ENCODE results near the gene NR2F1-AS1. TPM values are rescaled to one million over a fixed set of nuclear protein-coding genes. Genes with fewer than 3 reads are reported as not detected.

NR2F1-AS1 gene
- total and polyA plus RNA-seq, 2 donors (not counting 1 experiment from before 2014, with no cell fraction given), result not detected

DNA sequence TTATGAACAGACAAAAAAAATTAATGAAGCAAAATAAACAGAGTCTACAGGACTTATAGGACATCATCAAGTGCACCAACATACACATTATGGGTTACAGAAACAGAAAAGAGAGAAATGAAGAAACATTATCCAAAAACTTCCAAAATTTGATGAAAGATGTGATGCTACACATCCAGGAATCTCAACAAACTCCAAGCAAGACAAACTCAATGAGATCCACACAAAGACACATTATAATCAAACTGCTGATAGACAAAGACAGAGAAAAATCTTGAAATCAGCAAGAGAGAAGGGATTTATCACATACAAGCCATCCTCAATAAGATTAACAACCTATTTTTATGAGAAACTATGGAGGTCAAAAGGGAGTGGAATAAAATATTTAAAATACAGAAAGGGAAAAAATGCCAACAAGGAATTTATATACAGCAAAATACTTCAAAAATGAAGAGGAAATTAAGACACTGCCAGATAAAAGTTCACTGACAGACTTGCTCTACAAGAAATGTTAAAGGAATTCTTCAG, 101.0 kb downstream of the NR2F1-AS1 start:
- POLR2A ChIA-PET, result no interaction called here
- no peak for ATAC-seq (ENCODE audit: low read depth)
- no peaks in the 10 kb centered on the region for H3K4me1 Mint-ChIP-seq

DNA sequence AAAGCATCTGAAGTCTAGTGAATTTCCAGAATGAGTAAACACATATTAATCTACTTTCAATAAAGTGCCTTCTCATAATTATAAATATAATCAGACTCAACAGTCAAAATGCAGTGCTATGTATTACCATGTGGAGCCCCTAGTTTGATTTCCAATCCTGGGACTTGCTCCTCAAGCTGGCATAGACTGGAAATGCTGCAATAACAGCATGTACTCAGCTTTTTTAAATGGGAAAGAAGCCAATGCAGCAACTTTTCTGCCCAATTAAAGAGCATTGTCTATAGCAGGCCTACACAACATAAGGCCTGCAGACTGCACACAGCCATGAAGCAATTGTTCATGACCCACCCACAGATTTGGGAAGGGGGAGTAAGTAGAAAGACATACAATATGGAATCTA, 103.2 kb downstream of the NR2F1-AS1 start:
- intact Hi-C loops (cut with micrococcal nuclease), result no loop called here
- ChIA-PET POLR2A (no interaction called here), CTCF (no interaction called here)
- Mint-ChIP-seq H3K27me3 (no peaks in the 10 kb centered on the region), H3K9me3 (ENCODE audit: insufficient read depth) (no peaks in the 10 kb centered on the region), H3K4me3 (no peak overlapping the region), H3K4me1 (no peaks in the 10 kb centered on the region), H3K27ac (no peak overlapping the region)
- no peaks in the 10 kb centered on the region for H3K79me2 ChIP-seq (ENCODE audit: control insufficient read depth, insufficient read depth, low read length)
- peaks cover 0 to 3% (median 2%) of the 10 kb centered on the region in 3 donors for H3K9me3 ChIP-seq (ENCODE audit: control extremely low read depth in 1 of 3, control insufficient read depth in 2 of 3, insufficient read depth in 1 of 3, low read length in 2 of 3)
- H3K4me2 ChIP-seq (replicated peaks; ENCODE audit: low read depth, low read length, poor library complexity, severe bottlenecking), result no peak overlapping the region
- no peak overlapping the region for H2AFZ ChIP-seq (ENCODE audit: insufficient read depth, low read depth, low read length, poor library complexity, severe bottlenecking)
- no peak overlapping the region for H3K4me3 ChIP-seq (ENCODE audit: control extremely low read depth in 1 of 5, extremely low read depth in 1 of 5, insufficient read depth in 1 of 5, low read depth in 2 of 5, low read length in 4 of 5)
- H3K4me1 ChIP-seq (ENCODE audit: control insufficient read depth in 2 of 2, insufficient read depth in 2 of 2, low read length in 2 of 2), result no peaks in the 10 kb centered on the region
- ATAC-seq (ENCODE audit: low read depth), result no peak
- no peaks in the 10 kb centered on the region for H4K20me1 ChIP-seq (ENCODE audit: control insufficient read depth, insufficient read depth, low read length, poor library complexity, severe bottlenecking)
- H3K27me3 ChIP-seq (replicated peaks in 1 of 4; ENCODE audit: control extremely low read depth in 1 of 4, control insufficient read depth in 3 of 4, insufficient read depth in 4 of 4, low read length in 3 of 4), result no peaks in the 10 kb centered on the region
- no peak for DNase-seq
- no peak overlapping the region for H3K27ac ChIP-seq (ENCODE audit: low read length in 2 of 2)
- H3K9ac ChIP-seq (ENCODE audit: low read length), result no peak overlapping the region
- TF ChIP-seq, protein P1, sequence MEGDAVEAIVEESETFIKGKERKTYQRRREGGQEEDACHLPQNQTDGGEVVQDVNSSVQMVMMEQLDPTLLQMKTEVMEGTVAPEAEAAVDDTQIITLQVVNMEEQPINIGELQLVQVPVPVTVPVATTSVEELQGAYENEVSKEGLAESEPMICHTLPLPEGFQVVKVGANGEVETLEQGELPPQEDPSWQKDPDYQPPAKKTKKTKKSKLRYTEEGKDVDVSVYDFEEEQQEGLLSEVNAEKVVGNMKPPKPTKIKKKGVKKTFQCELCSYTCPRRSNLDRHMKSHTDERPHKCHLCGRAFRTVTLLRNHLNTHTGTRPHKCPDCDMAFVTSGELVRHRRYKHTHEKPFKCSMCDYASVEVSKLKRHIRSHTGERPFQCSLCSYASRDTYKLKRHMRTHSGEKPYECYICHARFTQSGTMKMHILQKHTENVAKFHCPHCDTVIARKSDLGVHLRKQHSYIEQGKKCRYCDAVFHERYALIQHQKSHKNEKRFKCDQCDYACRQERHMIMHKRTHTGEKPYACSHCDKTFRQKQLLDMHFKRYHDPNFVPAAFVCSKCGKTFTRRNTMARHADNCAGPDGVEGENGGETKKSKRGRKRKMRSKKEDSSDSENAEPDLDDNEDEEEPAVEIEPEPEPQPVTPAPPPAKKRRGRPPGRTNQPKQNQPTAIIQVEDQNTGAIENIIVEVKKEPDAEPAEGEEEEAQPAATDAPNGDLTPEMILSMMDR (IDR thresholded peaks at IDR 0.05), result no peak
- no peaks in the 10 kb centered on the region for H3K36me3 ChIP-seq (replicated peaks in 1 of 2; ENCODE audit: control extremely low read depth in 1 of 2, control insufficient read depth in 1 of 2, extremely low read depth in 1 of 2, insufficient read depth in 2 of 2, low read length in 1 of 2)

More for the DNA sequence above, 101.0 kb downstream of the NR2F1-AS1 start:
- H3K27ac ChIP-seq (ENCODE audit: low read length in 2 of 2), result no peak overlapping the region
- no peak overlapping the region for H3K9ac ChIP-seq (ENCODE audit: low read length)
- no peaks in the 10 kb centered on the region for H4K20me1 ChIP-seq (ENCODE audit: control insufficient read depth, insufficient read depth, low read length, poor library complexity, severe bottlenecking)
- intact Hi-C loops (cut with micrococcal nuclease), result no loop called here
- TF ChIP-seq, protein P1 (IDR thresholded peaks at IDR 0.05), result no peak
- TF ChIP-seq EZH2 (IDR thresholded peaks at IDR 0.05; ENCODE audit: borderline replicate concordance, insufficient read depth, low read depth, low read length, poor library complexity, severe bottlenecking), result no peak
- no peak overlapping the region for H3K4me3 ChIP-seq (ENCODE audit: control extremely low read depth in 1 of 5, extremely low read depth in 1 of 5, insufficient read depth in 1 of 5, low read depth in 2 of 5, low read length in 4 of 5)
- no peak overlapping the region for H2AFZ ChIP-seq (ENCODE audit: insufficient read depth, low read depth, low read length, poor library complexity, severe bottlenecking)
- peaks cover 0 to 3% (median 2%) of the 10 kb centered on the region in 3 donors for H3K9me3 ChIP-seq (ENCODE audit: control extremely low read depth in 1 of 3, control insufficient read depth in 2 of 3, insufficient read depth in 1 of 3, low read length in 2 of 3)
- CTCF ChIA-PET, result no interaction called here
- no peak overlapping the region for H3K27ac Mint-ChIP-seq
- H3K27me3 ChIP-seq (replicated peaks in 1 of 4; ENCODE audit: control extremely low read depth in 1 of 4, control insufficient read depth in 3 of 4, insufficient read depth in 4 of 4, low read length in 3 of 4), result no peaks in the 10 kb centered on the region
- H3K9me3 Mint-ChIP-seq (ENCODE audit: insufficient read depth), result peaks cover 3% of the 10 kb centered on the region
- H3K79me2 ChIP-seq (ENCODE audit: control insufficient read depth, insufficient read depth, low read length), result no peaks in the 10 kb centered on the region
- no peaks in the 10 kb centered on the region for H3K4me1 ChIP-seq (ENCODE audit: control insufficient read depth in 2 of 2, insufficient read depth in 2 of 2, low read length in 2 of 2)
- no peak overlapping the region for H3K4me2 ChIP-seq (replicated peaks; ENCODE audit: low read depth, low read length, poor library complexity, severe bottlenecking)
- no peaks in the 10 kb centered on the region for H3K27me3 Mint-ChIP-seq
- no peak overlapping the region for H3K4me3 Mint-ChIP-seq
- no peaks in the 10 kb centered on the region for H3K36me3 ChIP-seq (replicated peaks in 1 of 2; ENCODE audit: control extremely low read depth in 1 of 2, control insufficient read depth in 1 of 2, extremely low read depth in 1 of 2, insufficient read depth in 2 of 2, low read length in 1 of 2)
- DNase-seq, result no peak
